ENCODE data around the gene PI4KB.
A peak's percentile ranks its signal among the peaks of the same experiment; 100 is the strongest.

The PI4KB gene

GRCh38 chr1:151346082-151346768 lies 19.0 kb upstream of the PI4KB start:
- no peak for DNase-seq (ENCODE audit: low spot score)

DNA sequence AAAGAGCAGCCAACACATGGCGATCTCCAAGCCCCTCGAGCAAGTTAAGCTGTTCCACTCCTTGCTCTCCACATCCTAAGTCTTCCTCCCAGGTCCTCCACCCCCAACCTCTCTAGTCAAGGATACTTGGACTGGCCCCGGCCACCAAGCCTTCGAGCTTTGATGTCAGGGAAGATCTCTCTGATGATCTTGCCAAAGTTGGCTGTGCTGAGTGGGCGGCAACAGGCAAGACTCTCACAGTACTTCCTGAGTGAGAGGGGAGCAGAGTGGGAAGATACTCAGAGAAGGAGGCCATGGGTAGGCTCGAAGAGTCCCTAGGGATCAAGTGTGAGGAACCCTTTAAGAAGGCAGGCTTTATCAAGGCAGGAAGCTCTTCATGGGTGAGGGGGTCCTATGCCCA lies 17.1 kb upstream of the PI4KB start:
- DNase-seq (ENCODE audit: low spot score) = no peak

GRCh38 chr1:151343587-151343986 lies 16.4 kb upstream of the PI4KB start:
- DNase-seq (ENCODE audit: low spot score) = no peak

GRCh38 chr1:151342569-151342968 lies 15.4 kb upstream of the PI4KB start:
- no peak for DNase-seq (ENCODE audit: low spot score)

- DNase-seq (ENCODE audit: low spot score) = no peak
Measured at GRCh38 chr1:151342021-151342420, 14.8 kb upstream of the PI4KB start.

DNA sequence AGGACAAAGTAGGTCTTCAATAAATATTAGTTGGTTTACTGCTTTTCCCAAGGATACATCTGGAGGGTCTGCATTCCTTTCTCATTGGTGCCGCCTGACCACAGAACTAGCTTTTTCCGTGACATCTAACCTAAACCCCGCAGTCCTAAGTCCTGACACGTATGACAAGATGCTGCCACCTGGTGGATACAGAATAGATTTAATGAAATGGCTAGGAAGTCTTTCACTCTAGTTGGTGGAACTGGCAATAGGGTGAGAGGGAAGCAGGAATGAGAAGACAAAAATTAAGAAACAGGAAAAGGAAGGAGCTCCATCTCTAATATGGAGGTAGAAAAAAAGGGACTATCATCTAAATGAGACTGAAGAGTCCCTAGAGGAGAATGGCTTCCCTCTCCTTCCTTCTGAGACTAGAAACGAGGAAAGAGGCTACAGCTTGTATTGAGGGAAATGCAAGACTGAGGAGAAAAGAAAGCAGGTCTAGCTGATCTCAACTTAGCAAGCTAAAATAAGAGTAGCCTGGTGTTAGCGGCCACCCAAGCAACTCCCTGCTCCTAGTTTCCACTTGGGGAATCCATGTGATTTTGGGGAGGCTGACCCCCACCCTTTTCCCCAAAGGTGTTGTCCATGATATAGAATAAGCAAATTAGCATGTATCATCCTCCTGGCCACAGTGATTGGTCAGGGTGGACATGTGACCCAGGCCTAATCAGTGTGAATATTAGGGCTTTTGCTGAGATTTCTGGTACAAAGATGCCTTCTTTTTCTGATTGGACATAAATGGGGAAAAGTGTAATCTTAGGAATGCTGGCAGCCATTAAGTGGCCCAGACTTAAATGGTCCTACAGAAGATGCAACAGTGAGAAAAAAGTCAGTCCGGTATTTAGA lies 13.9 kb upstream of the PI4KB start:
- peak; percentile 93 for DNase-seq (ENCODE audit: low spot score)

DNA sequence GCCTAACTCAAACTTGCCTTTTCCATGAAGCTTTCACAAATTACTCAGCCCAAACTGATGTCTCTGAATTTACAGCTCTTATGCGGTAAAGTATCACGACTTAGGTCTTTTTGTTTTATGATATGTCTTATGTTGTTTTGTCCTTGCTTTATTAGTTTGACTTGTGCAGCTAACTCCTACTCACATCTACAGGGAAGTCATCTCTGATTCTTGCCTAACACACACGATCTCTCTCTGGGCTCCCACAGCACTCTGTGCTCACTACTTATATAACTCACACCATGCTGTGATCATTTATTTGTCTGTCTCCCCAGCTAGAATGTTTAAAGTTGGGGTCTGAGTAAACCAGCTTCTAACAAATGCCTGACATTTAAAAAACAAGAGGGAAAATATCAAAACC lies 9.3 kb upstream of the PI4KB start:
- no peak for DNase-seq (ENCODE audit: low spot score)

- no peak for DNase-seq (ENCODE audit: low spot score)
Measured at GRCh38 chr1:151334822-151335221, 7.6 kb upstream of the PI4KB start.

GRCh38 chr1:151327903-151328674 lies 873 bp upstream of the PI4KB start:
- no peak for DNase-seq (ENCODE audit: low spot score)

GRCh38 chr1:151326619-151327222 lies 495 bp downstream of the PI4KB start:
- DNase-seq (ENCODE audit: low spot score) = peak; percentile 66

GRCh38 chr1:151325646-151326429 lies 1.4 kb downstream of the PI4KB start:
- DNase-seq (ENCODE audit: low spot score) = peak; percentile 61

GRCh38 chr1:151325231-151325630 lies 2.0 kb downstream of the PI4KB start:
- no peak for DNase-seq (ENCODE audit: low spot score)

DNA sequence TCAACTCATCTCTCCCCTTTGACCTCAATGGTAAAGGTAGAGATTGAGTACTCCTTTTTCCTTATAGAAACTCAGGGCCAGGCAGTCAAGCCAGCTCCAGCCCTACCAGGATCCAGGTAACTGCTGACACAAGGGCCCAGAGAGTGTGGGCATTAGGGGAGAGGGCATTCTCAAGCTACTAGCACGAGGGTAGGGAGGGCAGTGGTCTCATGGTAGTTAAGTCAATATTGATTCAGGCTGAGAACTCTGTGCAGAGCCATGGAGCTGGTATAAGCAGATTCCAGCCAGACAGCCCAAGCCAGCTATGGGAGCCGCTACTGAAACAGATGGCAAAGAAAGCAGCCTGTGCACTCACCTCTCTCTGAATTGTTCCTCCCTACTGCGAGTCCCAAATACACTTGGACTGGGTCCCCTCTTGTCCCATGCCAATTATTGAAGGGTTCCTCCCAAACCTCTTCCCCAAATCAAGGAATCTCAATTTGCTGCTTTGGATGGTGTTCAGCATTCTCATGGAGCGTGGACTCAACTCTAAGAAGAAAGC lies 2.8 kb downstream of the PI4KB start:
- no peak for DNase-seq (ENCODE audit: low spot score)

GRCh38 chr1:151318975-151319374 lies 8.2 kb downstream of the PI4KB start:
- DNase-seq (ENCODE audit: low spot score) = no peak

GRCh38 chr1:151315565-151316235 lies 11.5 kb downstream of the PI4KB start:
- DNase-seq (ENCODE audit: low spot score) = no peak

DNA sequence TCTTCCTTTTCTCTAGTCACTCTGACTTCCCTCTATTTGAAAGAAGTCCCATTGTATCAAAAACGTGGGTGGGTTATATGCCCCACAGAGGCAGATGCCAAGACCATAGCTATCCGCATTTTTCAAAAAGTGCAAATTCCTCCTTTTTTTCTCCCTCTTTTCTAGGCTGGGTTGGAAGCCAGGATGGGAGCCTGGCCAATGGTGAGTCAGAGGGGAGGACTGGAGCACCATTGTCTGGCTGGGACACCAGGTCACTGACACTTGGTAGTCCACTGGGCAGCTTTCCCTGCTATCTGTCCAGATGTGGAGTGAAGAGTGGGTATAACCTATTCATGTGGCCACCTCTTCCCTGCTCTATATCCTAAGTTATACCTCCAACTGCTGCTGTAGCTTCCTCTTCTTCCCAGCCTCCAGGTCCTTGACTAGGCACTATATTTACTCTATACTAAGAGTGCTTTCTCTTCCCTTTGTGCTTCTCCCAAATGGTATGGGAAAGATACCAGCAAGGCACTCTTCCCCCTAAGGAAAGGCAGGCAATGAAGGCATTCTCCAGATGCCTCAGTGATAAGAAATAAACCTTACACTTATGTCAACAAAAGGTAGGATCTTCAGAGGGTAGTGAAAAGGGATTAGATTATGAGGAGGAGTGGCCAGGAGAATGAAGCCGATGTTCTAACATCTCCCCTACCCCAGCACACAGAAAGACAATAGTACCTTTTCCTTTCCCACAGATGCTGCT lies 12.9 kb downstream of the PI4KB start:
- no peak for DNase-seq (ENCODE audit: low spot score)

DNA sequence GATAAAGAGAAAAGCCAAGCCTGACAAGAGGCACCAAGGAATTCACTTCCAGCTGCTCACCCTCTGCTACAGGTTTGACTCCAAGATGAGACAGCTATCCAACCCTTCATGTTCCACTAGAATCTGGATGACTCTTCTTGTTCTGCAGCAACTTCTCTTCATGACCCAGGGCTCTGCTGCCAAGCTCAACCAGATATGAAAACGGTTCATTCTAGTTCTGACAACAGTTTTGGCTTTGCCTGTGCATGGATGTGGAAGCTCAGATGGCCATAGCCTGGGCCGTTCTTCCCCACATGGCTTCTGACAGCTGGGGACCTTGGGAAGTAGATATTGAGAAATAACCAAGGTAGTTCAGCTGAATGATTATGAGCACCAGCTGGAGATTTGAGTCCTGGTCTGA lies 13.7 kb downstream of the PI4KB start:
- DNase-seq (ENCODE audit: low spot score) = no peak

GRCh38 chr1:151312826-151313225 lies 14.4 kb downstream of the PI4KB start:
- no peak for DNase-seq (ENCODE audit: low spot score)

DNA sequence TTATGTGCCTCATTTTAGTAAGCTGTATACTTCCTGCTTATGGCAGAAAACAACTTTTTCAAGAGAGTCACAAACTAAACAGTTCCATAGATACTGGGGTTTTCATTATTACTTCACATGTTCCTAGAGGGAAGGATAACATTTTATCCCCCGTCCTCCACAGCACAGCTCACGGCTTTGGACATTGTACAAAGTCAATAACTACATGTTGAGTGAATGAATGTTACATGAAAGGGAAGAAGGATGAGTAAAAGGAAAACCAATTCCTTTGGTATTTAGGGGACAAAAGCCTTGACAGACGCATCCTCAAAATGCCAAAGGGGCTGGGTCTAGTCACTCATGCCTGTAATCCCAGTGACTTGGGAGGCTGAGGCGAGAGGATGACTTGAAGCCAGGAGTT lies 14.8 kb downstream of the PI4KB start:
- no peak for DNase-seq (ENCODE audit: low spot score)
